Gastroesophageal sphincter (tissue), 4 donors: ENCODE data around the gene ITGA11. TPM values are rescaled to one million over a fixed set of nuclear protein-coding genes. Genes with fewer than 3 reads are reported as not detected.
"Not testable (repeated sequence)": the region's sequence is repeated elsewhere in the genome, so short reads cannot be mapped to it uniquely, and the experiment has no call there.

ENCODE experiments used
- ATAC-seq: fragments of 150-250 bp; one replicate; pipeline ENCODE4 v1.9.1; 2016; ENCODE audit warnings: mild to moderate bottlenecking, moderate library complexity
- H3K27ac ChIP-seq, 4 donors: fragments of 200-600 bp; sonication (generic) in 3 of 4; 1 replicate in 3 of 4; 2 replicates in 1 of 4; pipeline ENCODE4 v1.5.1; 2016 to 2019
- H3K27me3 ChIP-seq: fragments of 200-600 bp; sonication (generic); one replicate; pipeline ENCODE4 v1.5.1; 2019
- H3K36me3 ChIP-seq, 2 donors: fragments of 200-600 bp; sonication (generic); one replicate each; pipeline ENCODE4 v1.5.1; 2019; ENCODE audit warnings: control low read depth in 1 of 2
- H3K4me1 ChIP-seq, 3 donors: fragments of 200-600 bp; sonication (generic); 1 replicate in 2 of 3; 2 replicates in 1 of 3; pipeline ENCODE4 v1.5.1; 2016 to 2019; ENCODE audit warnings: control low read depth in 2 of 3
- H3K4me3 ChIP-seq, 2 donors: fragments of 200-600 bp; sonication (generic); one replicate each; pipeline ENCODE4 v1.5.1; 2019; ENCODE audit warnings: mild to moderate bottlenecking in 1 of 2, moderate library complexity in 1 of 2
- H3K9me3 ChIP-seq, 3 donors: fragments of 200-600 bp; sonication (generic); one replicate each; pipeline ENCODE4 v1.5.1; 2017 to 2019; ENCODE audit warnings: control low read depth in 2 of 3
- EP300 ChIP-seq: sonication (generic); formaldehyde crosslinking; IDR thresholded peaks from one replicate; pipeline ENCODE4 v1.6.1; 2017; ENCODE audit warnings: antibody characterized with exemption, mild to moderate bottlenecking
- POLR2A ChIP-seq, 2 donors: fragments of 450-650 bp; IDR thresholded peaks; one replicate each; pipeline ENCODE4 v1.6.1; 2017; ENCODE audit warnings: antibody characterized with exemption in 2 of 2, mild to moderate bottlenecking in 2 of 2, moderate library complexity in 1 of 2
- POLR2AphosphoS5 ChIP-seq: sonication (generic); formaldehyde crosslinking; IDR thresholded peaks from one replicate; pipeline ENCODE4 v1.6.1; 2017; ENCODE audit warnings: antibody characterized with exemption
- WGBS, 2 donors: methylation state at CpG; one replicate each; pipeline ENCODE4 v1.1.5; 2018; ENCODE audit warnings: low coverage in 1 of 2; 5-methylcytosine and 5-hydroxymethylcytosine counted together
- total RNA-seq, 4 donors: library from RNA; depleted of rRNA; stranded (reverse); fragments of >200 nt; gene quantifications; one replicate each; pipeline ENCODE4 v1.1.0, GENCODE V29; 2016
- TF ChIP-seq, protein P1 (sequence below), 4 experiments: fragments of 200-600 bp in 2 of 4; fragments of 450-650 bp in 2 of 4; sonication (generic) in 1 of 4; IDR thresholded peaks; one replicate each; pipeline ENCODE4 v1.5.1; 2017 to 2019; ENCODE audit warnings: antibody characterized with exemption in 4 of 4, mild to moderate bottlenecking in 2 of 4, moderate library complexity in 2 of 4

Gene ITGA11
- total RNA-seq, 4 donors from 2014 or later: 3.8 to 9.5 (median 6.7) TPM

DNA sequence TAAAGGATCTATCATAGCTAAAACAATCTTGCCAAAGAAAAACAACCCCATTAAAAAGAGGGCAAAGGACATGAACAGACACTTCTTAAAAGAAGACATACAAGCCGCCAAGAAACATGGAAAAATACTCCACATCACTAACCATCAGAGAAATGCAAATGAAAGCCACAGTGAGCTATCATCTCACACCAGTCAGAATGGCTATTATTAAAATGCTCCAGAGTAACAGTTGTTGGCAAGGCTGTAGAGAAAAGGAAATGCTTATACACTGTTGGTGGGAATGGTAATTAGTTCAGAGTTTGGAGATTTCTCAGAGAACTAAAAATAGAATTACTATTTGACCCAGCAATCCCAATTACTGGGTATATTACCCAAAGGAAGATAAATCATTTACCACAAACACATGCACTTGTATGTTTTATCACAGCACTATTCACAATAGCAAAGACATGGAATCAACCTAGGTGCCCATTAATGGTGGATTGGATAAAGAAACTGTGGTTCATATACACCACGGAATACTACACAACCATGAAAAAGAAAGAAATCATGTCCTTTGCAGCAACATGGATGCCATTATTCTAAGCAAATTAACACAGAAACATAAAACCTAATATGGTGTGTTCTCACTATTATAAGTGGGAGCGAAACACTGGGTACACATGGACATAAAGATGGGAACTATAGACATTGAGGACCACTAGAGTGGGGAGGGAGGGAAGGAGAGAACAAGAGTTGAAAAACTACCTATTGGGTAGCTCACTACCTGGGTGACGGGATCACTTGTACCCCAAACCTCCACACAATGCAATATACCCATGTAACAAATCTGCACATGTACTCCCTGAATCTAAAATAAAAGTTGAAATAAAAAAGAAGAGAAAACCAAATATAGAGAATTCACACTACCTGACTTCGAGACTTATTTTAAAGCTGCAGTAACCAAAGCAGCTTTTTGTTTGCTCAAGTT is 32.6 kb downstream of the ITGA11 start:
- no peaks in the 10 kb centered on the region for H3K9me3 ChIP-seq
- H3K4me1 ChIP-seq: no peaks in the 10 kb centered on the region
- ATAC-seq: no peak
- H3K27me3 ChIP-seq: no peaks in the 10 kb centered on the region
- no peak overlapping the region for H3K27ac ChIP-seq
- 89 to 90% methylated on average over 4 to 5 of the region's 5 CpGs for WGBS, 2 donors
- no peaks in the 10 kb centered on the region for H3K36me3 ChIP-seq
- H3K4me3 ChIP-seq: no peak overlapping the region
- TF ChIP-seq POLR2A (IDR thresholded peaks at IDR 0.05) (no peak), POLR2AphosphoS5 (no peak), EP300 (no peak)
- TF ChIP-seq, protein P1, sequence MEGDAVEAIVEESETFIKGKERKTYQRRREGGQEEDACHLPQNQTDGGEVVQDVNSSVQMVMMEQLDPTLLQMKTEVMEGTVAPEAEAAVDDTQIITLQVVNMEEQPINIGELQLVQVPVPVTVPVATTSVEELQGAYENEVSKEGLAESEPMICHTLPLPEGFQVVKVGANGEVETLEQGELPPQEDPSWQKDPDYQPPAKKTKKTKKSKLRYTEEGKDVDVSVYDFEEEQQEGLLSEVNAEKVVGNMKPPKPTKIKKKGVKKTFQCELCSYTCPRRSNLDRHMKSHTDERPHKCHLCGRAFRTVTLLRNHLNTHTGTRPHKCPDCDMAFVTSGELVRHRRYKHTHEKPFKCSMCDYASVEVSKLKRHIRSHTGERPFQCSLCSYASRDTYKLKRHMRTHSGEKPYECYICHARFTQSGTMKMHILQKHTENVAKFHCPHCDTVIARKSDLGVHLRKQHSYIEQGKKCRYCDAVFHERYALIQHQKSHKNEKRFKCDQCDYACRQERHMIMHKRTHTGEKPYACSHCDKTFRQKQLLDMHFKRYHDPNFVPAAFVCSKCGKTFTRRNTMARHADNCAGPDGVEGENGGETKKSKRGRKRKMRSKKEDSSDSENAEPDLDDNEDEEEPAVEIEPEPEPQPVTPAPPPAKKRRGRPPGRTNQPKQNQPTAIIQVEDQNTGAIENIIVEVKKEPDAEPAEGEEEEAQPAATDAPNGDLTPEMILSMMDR (IDR thresholded peaks at IDR 0.05): no peak

DNA sequence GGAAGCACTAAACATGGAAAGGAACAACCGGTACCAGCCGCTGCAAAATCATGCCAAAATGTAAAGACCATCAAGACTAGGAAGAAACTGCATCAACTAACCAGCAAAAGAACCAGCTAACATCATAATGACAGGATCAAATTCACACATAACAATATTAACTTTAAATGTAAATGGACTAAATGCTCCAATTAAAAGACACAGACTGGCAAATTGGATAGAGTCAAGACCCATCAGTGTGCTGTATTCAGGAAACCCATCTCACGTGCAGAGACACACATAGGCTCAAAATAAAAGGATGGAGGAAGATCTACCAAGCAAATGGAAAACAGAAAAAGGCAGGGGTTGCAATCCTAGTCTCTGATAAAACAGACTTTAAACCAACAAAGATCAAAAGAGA is 34.0 kb downstream of the ITGA11 start:
- no CpG with 5 or more reads among the region's 3 CpGs for WGBS, 2 donors
- not testable (repeated sequence) for H3K36me3 ChIP-seq, H3K4me3 ChIP-seq, H3K27ac ChIP-seq, H3K9me3 ChIP-seq, ATAC-seq, H3K4me1 ChIP-seq, H3K27me3 ChIP-seq

DNA sequence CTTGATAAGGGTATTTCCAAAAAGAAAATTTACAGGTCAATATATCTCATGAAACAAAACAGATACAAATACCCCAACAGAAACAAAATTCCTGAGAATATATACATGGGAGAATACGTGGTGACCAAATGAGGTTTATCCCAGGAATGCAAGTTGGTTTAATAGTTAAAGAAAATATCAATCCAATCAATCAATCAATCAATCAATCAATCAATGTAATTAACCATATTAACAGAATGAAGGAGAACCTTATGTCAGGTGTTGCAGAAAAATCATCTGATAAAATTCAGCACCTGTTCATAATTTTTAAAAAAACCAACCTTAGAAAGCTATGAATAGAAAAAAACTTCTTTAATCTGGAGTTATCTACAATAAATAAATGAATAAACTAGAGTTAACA is 35.9 kb downstream of the ITGA11 start:
- 60 to 75% methylated on average over 1 of the region's 1 CpG for WGBS, 2 donors
- Histone ChIP-seq H3K27ac (no peak overlapping the region), H3K4me1 (no peaks in the 10 kb centered on the region), H3K9me3 (peaks cover 0 to 8% (median 0%) of the 10 kb centered on the region in 3 donors), H3K27me3 (peaks cover 14% of the 10 kb centered on the region), H3K4me3 (no peak overlapping the region), H3K36me3 (no peaks in the 10 kb centered on the region)
- TF ChIP-seq POLR2AphosphoS5: no peak
- TF ChIP-seq, protein P1 (IDR thresholded peaks at IDR 0.05): no peak
- ATAC-seq: no peak

DNA sequence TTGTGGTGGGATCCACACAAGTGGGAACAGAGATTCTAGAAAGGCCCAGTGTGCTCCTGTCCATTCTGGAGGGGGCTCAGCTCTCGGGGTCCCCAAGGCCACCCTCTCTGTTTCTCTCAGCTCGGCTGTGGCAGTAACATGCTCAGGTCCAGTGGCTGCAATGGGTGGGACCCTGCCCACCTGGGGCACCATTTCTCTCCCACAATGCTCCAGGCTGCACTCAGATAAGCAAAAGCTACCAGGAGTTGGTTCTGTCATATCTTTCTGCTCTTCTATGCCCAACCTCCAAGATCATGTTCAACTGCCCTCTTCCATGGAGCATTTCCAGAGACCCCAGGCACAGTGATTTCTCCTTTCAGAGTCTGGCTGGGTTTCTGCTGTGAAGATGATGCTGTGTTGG is 40.8 kb downstream of the ITGA11 start:
- ATAC-seq: no peak
- Histone ChIP-seq H3K4me3 (no peak overlapping the region), H3K4me1 (no peaks in the 10 kb centered on the region), H3K27ac (no peak overlapping the region), H3K9me3 (peaks cover 0 to 8% (median 0%) of the 10 kb centered on the region in 3 donors), H3K27me3 (peaks cover 58% of the 10 kb centered on the region), H3K36me3 (no peaks in the 10 kb centered on the region)
- TF ChIP-seq, protein P1 (IDR thresholded peaks at IDR 0.05): no peak
- TF ChIP-seq EP300: no peak
- TF ChIP-seq POLR2AphosphoS5: no peak
- TF ChIP-seq POLR2A (IDR thresholded peaks at IDR 0.05): no peak
- no CpG with 5 or more reads among the region's 2 CpGs for WGBS, 2 donors

DNA sequence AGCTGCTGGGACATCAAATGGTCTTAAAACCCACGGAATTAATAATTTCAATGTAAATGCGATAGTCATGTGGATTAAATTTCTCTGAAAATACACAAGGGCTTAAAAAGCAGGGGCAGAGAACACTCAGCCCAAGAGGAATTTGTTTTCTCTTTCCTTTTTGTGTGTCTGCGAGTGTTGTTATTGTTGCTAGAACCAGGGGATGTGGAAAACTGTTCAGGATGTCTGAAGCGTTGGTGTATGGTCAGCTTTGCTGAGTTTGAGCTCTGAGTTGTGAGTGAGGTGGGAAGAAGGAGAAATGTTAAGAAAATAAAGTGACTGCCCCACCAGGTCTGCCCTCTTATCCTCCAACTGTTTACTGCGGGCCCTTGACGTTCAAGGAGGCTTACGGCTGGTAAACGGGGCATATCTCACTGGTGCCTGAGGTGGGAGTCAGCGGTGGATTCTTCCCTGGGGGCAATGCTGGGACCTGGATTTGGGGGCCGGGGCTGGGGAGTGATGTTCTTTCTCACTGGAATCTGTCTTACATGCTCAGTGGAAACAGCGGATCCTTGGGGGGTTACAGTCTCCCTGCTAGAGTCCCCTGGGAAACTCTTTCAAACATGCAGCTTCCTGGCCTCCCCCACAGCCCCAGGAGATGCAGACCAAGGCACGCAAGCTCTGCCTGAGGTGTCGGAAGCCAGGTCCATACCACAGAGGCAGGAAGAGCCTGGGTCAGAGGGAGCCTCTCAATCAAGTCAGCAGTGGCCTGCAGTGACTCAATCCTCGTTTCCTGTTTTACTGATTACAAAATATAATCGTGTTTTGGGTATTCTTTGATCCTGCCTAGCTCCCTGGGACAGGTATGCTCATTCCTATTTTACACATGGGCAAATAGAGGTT is 41.8 kb downstream of the ITGA11 start:
- Histone ChIP-seq H3K4me1 (no peaks in the 10 kb centered on the region), H3K9me3 (peaks cover 0 to 8% (median 0%) of the 10 kb centered on the region in 3 donors), H3K36me3 (no peaks in the 10 kb centered on the region), H3K27me3 (peaks cover 58% of the 10 kb centered on the region), H3K4me3 (no peak overlapping the region), H3K27ac (no peak overlapping the region)
- 71 to 77% methylated on average over 9 to 12 of the region's 15 CpGs for WGBS, 2 donors
- TF ChIP-seq POLR2A (IDR thresholded peaks at IDR 0.05) (no peak), POLR2AphosphoS5 (no peak), EP300 (no peak)
- TF ChIP-seq, protein P1 (IDR thresholded peaks at IDR 0.05): no peak
- no peak for ATAC-seq
